GM19043 (cell line): ENCODE data around the gene PRCC.

ENCODE experiments used
- ATAC-seq: cut with Tn5 transposase; IDR thresholded peaks from one replicate; pipeline ENCODE4 v1.9.1; 2021; ENCODE audit warnings: low read depth; ENCODE audit not compliant: unreplicated experiment

PRCC gene

GRCh38 chr1:156811168-156811567 lies 43.8 kb downstream of the PRCC start:
- ATAC-seq = no peak

GRCh38 chr1:156812293-156812990 lies 45.1 kb downstream of the PRCC start:
- no peak for ATAC-seq

DNA sequence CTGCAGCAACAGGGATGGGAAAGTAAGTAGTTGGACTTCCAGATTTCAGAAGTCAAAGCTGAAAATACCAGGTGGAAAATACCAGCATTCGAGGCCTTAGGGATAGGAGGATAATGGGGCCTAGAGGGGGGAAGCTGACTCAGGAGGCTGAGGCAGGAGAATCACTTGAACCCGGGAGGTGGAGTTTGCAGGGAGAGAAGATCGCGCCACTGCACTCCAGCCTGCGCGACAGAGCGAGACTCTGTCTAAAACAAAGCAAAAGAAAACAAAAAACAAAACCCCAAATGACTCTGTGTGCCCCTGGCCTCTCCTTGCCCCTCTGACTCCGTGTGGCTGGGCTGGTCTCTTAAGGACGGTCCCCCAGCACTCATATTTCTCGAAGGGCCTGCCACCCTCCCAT lies 46.0 kb downstream of the PRCC start:
- no peak for ATAC-seq

- ATAC-seq = no peak
Observed at GRCh38 chr1:156813750-156814570, 46.6 kb downstream of the PRCC start.

- ATAC-seq = no peak
Observed at GRCh38 chr1:156814571-156815260, 47.4 kb downstream of the PRCC start.

GRCh38 chr1:156815307-156815826 lies 48.0 kb downstream of the PRCC start:
- ATAC-seq = no peak

- no peak for ATAC-seq
Observed at GRCh38 chr1:156815961-156816422, 48.7 kb downstream of the PRCC start.

DNA sequence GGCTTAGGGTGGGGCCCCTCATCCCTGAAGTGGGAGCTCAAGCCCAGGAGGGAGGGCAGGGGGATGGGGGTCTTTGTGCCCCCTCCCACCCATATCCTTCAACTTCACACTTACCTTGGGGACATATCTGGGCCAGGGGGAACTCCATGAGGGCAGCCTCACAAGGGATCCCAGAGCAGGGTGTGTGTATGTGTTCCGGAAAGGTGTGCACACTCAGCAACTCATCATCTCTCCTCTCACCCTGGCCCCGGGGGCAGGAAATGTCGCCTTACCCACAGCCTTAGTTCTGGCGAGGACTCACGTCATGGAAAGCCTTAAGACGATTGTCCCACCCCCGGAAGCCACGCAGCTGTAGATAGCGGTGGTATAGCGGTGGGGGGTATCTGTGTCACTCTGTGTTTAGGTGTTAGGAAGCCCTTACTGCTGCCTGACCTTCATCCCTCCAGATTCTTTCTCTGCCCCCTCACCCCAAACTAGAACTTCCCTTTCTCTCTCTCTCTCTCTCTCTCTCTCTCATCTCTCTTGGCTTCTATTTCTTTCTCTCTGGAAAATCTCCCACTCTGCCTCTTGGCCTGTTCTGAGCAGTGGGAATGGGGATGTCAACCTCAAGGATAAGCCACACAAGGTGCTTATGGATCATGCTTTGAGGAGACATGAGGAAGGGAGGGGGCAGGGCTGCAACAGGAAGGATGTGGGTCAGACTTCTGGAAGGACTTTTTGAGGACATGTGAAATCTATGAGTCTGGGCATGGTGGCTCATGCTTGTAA lies 49.4 kb downstream of the PRCC start, which contains the start of gene SH2D2A:
Gene SH2D2A (minus strand): TSS at position 288 of the 768 bp plus-strand sequence. CDS start 140 bp downstream, at position 148.
- ATAC-seq = peak; percentile 57

GRCh38 chr1:156821801-156822200 lies 54.5 kb downstream of the PRCC start:
- ATAC-seq = no peak

DNA sequence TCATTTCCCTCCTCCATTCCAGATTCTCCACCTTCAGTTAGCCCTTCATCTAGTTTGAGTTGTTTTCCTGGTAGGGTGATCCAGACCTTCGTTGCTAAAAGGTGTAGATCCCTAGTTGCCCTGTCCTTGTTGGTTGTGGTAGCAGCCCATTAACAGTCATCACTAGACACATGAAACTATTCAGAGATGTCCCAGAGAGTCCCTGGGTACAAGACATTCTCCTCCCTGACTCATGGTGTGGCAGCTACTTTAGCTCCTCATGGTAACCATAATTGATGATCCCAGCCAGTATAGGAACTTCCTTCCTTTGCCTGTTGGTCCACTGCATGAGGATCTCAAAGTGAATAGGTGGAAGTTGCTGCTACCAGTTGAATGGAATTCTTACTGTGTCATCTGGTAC lies 55.3 kb downstream of the PRCC start:
- ATAC-seq = no peak

DNA sequence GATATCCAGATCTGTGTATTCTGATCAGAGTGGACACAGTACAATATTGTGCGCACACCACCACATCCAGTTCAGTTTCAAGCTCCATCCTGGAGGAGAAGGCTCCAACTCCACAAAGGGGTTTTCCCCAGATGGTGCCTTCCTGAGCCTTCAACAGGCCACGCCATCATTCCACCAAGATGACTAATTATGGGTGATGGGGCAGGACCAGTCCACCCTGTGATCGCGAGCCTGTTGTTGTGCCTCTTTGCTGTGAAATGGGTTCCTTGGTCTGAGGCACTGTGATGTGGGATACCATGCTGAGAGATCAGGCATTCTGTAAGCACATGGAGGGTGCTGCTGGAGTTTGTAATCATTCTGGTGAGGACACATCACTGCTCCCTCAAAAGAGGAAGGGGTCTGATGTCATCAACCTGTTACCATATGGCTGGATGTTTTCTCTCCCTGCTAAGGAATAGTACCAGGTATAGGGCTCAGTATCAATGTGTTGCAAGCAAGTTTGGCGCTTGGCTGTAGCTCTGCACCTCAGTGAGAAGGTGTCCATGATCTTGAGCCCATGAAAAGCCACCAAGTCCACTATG lies 56.0 kb downstream of the PRCC start:
- no peak for ATAC-seq

DNA sequence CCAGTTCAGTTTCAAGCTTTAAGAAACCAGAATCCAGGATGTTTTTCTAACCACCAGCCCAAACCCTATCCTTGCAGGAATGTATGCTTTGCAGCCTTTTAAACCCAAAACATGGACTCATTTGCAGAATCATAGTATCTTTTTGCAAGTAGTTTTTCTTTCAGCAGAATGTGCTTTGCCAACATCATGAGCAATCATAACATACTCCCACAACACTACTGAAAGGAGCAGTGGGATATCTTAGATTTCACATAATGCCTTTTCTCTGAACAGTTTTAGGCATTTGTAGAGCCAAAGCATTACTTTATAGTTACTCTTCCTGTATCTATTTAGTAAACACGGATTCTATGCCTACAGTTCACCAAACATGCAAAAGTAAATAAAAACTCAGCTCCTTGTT lies 59.3 kb downstream of the PRCC start:
- no peak for ATAC-seq

GRCh38 chr1:156828400-156829124 lies 61.2 kb downstream of the PRCC start:
- no peak for ATAC-seq

DNA sequence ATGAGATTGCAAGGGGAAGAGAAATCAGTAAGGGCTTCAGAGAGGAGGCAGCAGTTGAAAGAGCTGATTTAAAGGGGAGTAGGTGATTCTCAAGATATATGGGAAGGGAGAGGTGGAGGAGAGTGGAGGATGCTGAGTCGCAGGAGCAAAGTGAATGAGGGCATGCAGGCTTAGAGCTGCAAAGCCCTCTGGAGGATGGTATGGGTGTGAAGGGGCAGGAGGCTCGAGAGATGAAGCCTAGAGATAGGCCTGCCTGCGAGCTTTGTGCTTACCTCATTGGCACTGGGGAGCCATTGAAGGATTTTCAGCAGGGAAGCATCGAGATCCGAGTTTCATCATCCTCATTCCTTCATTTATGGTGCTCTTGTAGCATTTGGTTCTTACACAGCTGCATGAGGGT lies 65.1 kb downstream of the PRCC start:
- no peak for ATAC-seq

GRCh38 chr1:156833603-156834002 lies 66.3 kb downstream of the PRCC start:
- ATAC-seq = no peak

- no peak for ATAC-seq
Observed at GRCh38 chr1:156834322-156834721, 67.0 kb downstream of the PRCC start.

DNA sequence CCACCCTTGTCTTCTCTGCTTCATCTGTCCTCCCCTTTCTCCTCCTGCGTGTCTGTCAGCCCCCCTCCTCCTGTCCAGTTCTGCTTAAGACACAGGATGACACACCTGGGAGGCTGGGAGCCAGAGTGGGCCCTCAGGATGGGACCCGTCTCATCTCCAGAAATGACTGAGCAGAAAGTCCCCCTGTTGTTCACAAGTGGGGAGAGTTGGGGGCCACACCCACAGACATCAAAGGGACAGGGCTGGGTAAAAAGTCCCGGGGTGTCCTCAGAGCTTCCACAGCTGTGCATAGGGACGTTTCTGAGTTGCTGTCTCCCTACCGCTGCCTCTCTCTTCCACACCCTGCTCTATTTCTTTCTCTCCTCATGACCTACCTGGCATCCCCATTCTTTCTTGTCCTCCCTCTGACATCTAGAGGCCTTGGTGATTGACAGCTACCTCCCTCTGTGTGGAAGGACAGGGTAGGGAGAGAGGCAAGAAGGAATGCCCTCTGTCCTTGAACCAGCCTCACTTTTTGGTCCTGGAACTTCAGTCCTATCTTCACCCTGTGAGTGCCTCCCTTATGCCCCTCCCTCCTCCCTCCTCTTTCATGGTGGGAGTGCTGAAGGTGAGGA lies 68.8 kb downstream of the PRCC start:
- ATAC-seq = no peak

GRCh38 chr1:156836892-156837291 lies 69.6 kb downstream of the PRCC start:
- no peak for ATAC-seq

- no peak for ATAC-seq
Observed at GRCh38 chr1:156838972-156839371, 71.6 kb downstream of the PRCC start.
